Stimulated activated CD4-positive, alpha-beta T cell treated with anti-CD3 and anti-CD28 coated beads, Interleukin-2, amount 100 ng/mL, for 48 hours (primary cell): ENCODE data around the gene CDH4.

Experiments used
- DNase-seq, 2 donors: peaks; one replicate each; pipeline ENCODE4 v3.0.0-alpha.2; 2020

The CDH4 gene

DNA sequence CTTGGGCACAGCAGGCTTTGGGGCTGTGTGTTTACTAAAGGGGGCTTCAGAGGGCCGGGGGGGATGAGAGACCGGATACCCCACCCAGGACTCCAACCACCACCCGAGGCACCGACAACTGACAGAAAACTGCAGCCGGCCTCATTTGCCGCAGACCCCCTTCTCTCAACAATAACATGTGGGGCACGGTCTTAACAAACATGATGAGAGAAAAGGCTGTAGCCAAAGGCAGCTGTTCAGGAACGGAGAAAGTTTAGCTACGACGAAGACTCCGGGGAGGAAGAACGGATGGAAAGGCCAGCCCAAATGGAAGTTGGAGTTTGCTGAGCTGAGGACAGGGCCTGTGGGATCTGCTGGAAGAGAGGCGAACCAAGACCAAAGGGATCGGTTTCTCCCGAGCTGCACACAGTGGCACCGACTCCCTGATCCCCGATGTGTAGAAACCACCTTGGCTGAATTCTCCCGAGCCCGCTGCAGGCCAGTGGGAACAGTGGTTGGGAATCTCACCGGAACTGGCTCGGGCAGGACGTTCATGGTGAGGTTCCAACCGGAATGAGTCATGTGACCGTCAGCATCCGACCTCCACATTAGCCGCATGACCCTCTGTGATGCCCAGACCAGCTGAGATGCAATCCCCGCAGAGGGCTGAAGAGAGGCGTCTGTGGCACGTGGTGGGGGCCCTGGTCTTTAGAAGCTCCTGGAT is 454.3 kb downstream of the CDH4 start:
- DNase-seq: no peak

DNA sequence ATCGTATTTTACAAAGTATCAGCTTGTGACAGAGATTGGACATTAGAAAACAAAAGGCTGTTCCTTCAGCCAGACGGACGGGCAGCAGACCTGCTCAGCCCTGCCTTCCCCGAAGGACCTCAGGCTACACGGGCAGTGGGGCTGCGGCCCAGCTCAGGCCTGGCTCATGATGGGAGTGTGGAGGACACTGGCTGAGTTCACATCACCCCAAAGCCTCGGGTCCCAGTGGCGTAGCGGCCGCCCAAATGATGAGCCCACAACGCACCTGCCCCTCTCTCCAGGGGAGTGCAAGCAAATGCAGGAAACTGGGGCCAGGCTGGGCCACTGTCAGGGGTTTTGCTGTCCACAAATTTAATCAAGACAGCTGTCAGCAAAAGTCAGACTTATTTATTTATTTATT is 456.8 kb downstream of the CDH4 start:
- no peak for DNase-seq

DNA sequence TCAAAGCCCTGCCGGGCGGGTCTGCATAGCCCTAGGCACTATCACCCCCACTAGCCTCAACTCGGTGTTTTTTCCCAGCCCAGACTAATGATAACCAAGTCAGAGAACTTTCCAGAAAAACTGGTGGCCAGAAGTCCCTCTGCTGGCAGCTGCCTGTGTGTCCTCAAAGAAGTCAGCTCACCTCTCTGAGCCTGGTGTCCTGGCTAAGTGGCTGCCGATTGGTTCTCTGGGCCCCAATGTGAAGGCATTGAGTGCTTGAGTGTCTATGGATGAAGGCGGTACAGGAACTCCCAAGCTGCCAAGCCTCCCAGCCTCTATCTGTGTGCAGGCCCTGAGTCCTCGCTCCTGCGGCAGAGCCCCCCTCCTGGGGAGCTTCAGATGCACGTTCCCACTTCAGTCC is 458.0 kb downstream of the CDH4 start:
- no peak for DNase-seq

DNA sequence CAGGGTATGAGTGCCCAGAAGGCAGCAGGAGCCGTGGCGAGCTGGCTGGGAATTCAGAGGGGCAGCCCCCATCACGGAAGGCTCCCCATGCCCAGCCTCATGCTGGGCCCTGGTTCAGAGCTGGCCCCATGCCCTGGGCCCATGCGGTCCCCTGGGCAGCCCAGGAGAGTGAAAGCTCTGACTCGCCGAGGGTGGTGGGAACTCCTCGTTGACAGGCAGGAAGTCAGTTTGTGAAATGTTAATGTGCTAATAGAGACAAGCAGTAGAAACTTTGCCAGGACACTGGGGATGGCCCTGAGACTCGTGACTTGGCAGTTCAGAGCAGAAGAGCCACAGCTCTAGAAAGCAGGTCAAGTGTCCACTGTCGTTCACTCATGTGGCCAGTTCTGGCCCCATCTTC is 460.6 kb downstream of the CDH4 start:
- DNase-seq: no peak

DNA sequence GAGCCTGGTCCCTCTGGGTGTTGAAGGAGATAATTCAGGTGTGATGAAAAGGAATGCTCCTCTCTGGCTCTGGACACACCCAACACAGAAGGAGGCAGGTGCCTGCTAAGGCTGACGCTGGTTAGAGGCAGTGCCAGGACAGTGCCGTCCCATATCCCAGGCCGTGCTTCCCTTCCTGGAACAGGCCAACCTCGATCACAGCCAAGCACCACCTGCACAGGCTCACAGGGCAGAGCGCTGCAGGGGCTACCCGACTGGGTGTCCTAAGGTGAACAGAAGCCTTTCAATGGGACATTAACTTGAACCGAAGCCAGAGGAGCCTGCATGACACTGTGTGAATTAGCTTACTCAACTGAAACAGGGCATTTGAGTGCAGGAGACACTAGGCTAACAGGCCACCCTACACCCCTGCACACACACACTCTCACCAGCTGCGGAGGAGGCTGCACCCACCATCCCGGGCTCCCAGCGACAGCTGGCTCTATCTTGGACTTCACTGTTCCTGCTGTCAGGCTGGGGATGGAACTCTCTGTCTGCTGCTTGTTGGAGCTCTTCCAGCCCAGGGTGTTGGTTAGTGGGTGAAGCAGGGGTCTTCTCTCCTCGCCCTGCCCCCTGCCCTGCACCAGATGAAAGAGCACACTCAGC is 466.4 kb downstream of the CDH4 start:
- DNase-seq: no peak

DNA sequence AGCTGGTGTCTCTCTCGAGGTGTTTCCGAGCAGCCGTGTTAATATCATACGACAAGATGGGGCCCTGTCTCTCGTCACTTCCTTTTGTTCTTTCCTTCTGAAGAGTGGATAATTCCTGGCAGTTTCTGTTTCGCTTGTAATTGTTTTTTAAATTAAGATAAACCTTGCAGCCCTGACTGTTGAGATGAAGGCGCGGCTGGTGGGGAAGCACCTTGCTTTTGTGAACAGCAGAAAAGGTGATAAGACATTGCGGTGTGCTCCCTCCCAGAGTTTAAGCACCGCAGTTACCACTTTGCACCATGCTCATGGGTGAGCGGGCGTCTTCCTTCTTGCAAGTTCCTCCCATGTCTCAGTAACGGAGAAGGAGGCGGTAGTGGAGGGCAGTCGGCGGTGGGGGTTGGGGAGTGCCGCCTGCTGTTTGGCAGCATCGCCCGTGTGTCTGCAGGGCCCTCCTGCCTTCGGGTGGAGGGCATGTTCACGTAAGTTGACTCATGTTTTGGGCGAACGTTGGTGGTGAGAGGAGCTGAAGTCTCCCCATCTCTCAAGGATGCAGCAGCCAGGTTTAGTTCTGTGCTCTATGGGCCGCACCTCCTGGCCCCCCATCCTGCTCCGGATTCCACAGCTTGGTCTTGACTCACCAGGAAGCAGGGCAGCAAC is 467.8 kb downstream of the CDH4 start:
- DNase-seq: peak in 1 of 2 donors; percentile 21

DNA sequence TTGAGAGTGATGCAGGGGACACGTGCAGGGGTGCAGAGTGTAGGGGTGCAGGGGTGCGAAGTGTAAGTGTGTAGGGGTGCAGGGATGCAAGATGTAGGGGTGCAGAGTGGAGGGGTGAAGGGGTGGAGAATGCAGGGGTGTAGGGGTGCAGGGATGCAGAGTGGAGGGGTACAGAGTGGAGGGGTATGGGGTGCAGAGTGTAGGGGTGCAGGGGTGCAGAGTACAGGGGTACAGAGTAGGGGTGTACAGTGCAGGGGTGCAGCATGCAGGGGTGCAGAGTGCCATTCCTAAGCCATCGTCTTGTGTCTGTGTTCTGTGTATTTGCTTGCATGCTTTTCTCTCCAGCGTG is 468.3 kb downstream of the CDH4 start:
- DNase-seq: no peak

DNA sequence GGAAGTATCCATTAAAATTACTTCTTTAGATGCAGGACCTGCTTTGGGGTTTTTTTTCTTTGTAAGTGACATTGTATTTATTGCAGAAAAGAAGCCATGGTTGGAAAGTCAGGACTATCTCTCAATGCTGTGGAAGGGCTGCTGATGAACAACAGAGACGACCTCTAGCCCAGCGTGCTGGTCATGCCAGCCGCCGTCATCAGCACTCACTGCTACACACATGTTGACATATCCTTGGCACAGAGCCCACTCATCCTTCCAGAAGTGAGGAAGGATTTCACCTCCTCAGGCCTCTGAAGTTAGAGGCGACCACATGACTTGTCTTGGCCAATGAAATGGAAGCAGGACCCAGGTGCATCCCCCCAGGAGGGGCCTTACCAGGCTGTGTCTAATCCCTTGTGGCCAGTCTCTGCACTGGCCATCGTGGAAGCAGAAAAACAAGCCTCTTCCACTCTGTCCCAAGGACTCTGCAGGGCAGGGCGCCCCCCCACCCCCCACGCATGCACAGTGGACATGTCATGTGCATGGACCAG is 470.2 kb downstream of the CDH4 start:
- no peak for DNase-seq

DNA sequence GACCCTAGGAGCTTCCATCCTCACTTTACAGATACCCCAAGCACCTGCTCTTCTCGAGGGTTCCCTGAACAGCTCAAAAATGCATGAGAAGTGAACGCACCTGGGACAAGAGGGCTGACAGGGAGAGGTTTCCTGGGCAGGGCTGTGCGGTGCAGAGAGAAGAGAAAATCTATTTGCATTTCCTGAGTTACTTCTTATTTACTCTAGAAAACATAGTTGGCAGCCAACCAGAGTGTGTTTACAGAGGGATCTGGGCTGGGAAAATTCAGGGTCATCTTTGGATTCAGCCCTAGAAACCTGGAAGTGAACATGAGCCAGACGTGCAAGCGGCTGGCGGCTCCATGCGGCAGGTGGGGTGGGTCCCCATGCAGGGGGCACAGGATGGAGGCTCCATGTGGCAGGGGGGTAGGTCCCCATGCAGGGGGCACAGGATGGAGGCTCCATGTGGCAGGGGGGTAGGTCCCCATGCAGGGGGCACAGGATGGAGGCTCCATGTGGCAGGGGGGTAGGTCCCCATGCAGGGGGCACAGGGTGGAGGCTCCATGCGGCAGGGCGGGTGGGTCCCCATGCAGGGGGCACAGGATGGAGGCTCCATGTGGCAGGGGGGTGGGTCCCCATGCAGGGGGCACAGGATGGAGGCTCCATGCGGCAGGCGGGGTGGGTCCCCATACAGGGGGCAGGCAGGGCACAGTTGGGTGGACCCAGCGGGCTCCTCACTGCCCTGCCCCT is 471.6 kb downstream of the CDH4 start:
- no peak for DNase-seq

DNA sequence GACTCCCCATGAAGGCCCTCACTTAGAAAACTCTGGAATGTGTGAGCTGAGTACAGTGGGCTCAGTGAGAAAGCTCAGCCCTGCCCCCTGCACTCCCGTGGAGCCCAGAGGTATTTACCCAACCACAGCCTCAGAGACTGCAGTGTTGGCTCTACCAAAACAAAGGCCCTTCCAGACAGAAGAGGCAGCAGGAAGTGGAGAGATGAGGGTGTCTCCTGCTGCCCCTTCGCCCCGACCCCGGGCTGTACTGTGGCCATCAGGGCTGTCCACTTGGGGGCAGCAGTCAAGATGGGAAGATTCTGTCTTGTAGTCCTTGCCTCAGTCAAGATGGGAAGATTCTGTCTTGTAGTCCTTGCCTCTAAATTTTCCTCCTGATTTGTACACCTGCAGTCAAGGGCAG is 472.3 kb downstream of the CDH4 start:
- no peak for DNase-seq

DNA sequence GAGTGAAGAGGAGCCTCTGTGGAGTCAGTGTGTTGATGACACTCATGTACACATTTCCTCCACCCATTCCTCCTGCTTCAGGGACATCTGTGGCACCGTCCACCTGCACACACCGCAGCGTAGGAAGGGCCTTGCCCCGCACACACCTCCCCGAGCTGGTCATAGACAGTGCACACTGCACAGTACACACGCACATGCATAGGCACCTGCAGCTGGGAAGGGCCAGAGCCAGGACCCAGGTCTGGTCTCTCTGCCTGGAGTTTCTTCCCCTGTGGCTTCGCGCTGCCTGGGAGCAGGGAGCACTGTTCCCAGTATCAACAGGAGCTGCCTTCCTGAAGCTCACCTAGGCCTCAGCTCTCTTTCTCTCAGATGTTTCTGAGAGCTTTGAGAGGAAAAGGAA is 473.1 kb downstream of the CDH4 start:
- DNase-seq: no peak

DNA sequence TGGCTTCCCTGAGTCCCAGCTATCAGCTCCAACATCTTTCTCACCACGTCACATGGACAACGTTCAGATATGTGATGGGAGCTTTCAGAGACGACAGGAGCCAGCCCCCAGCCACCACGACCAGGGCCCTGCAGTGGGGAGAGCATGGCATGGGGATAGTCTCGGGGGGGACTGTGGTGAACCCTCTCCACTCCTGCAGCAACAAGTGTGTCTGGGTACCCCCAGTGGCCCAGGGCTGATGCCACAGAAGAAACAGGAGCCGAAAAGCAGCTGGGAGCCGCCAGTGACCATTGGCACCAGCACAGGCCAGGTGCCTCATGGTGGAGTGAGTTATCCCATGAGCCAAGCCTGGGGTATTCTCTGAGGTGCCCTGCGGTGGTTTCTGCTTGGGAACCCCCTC is 473.9 kb downstream of the CDH4 start:
- DNase-seq: no peak

DNA sequence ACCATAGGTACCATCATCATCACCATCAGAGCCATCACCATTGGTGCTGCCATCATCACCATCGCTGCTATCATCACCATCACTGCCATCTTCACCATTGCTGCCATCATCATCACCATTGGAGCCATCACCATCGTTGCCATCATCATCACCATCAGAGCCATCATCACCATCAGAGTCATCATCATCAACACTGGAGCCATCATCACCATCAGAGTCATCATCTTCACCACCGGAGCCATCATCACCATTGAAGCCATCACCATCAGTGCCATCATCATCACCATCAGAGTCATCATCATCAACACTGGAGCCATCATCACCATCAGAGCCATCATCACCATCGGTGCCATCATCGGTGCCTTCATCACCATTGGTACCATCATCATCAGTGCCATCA is 474.9 kb downstream of the CDH4 start:
- DNase-seq: no peak

DNA sequence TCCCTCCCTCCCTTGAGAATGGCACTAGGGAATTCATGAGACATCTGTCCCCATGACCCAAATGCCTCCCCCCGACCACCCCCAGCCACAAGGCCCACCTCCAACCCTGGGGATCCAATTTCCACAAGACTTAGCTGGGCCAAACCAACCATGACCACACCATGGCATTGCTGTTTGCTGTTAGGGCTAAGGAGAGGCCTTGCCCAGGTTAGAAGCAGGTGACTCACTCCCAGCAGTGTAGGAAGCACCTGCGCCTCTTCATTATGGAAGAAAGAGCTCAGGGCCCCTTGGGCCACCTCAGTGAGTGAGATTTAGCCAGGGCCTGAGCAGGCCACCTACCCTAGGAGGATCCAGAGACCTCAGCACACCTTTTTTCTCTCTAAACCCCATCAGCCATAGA is 475.7 kb downstream of the CDH4 start:
- DNase-seq: no peak

DNA sequence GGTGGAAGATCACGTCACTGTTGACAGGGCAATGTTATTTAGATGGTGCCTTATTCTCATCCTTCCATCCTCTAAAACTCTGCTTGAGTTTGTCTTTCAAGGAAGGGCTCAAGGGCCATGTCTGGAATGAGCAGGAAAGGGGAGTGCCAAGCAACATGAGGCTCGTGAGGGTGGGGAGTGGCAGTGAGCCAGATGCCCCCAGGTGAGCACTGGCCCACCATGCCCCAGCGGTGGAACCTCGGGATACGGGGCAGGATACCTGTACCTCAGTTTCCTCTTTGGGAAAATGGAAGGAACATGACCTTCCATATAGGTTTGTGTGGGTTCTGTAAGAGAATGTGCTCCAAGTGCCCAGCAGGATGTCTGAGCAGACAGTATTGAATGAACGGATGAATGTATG is 476.3 kb downstream of the CDH4 start:
- no peak for DNase-seq

DNA sequence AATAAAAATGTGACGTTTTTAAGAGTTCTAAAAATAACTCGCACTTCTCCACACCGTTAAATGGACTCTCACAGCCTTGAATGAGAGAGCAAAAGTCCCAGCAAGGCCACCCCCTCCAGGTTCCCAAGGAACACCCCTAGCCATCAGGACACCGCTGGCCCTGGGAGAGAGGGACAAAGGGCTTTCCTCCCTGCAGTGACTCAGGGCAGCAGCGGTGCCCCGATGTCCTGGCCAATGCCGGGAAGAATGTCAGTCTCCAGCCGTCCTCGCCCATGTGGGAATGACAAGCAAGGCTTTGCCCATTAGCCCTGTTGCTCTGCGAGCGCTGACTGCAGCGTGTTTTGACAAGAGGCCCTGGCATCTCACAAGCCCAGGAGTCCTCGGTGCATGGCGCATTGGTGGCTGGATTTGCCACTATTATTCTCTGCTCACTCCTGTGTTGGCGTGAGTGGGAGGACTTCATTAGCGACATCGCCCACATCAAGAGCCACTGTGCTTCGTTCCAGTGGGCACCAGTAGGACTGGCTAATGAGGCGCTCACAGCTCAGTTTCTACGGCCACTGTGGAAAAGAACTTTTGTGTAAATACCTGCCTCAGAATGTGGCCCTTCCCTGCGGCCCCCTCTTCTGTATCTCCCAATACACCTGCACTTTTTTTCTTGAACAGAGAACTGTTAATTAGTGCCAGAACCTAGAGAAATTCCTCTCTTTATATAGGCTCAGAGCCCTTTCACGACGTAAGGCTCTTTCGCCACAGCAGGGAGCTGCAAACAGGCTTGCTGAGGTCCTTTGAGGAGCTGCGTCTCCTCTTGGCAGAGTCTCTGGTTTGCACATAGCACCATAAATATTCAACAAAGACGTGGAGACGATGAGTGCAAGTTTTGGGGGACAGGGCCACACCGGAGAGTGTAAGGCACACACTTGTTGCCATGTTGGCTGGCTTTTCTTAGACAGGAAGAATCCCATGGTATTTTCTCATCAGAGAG is 477.0 kb downstream of the CDH4 start:
- DNase-seq: no peak

DNA sequence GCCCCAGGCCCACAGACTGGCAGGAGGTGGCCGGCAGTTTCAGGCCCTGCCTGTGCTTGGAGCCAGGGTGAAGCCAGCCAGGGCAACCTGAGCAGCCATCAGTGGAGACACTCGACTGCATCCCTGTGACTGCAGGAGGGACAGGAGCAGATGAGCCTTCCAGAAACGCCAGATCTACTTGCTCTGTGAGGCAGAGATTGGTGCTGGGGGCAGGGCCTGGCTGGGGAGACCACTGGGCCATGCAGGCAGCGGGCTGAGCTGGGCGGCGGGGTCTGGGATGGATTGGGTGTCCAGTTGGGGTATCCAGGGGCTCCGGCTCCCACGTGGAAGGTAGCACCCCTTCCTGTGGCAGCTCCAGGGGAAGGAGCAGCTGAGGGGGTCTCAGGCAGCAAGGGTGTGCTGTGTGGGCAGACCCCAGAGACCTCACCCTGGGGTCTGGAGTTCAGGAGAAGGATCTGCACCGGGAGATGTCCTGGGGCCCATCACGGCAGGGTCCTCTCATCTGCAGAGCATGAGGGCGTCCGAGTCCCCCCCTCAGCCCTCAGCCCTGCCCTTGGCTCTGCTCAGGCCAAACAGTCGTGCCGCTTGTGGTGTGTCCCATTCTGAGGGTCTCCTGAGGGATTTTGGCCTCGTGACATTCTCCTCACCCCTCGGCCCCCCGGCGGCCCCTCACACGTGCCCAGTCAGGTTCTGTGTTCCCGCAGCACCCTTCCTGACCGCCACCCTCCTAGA is 478.7 kb downstream of the CDH4 start:
- no peak for DNase-seq

DNA sequence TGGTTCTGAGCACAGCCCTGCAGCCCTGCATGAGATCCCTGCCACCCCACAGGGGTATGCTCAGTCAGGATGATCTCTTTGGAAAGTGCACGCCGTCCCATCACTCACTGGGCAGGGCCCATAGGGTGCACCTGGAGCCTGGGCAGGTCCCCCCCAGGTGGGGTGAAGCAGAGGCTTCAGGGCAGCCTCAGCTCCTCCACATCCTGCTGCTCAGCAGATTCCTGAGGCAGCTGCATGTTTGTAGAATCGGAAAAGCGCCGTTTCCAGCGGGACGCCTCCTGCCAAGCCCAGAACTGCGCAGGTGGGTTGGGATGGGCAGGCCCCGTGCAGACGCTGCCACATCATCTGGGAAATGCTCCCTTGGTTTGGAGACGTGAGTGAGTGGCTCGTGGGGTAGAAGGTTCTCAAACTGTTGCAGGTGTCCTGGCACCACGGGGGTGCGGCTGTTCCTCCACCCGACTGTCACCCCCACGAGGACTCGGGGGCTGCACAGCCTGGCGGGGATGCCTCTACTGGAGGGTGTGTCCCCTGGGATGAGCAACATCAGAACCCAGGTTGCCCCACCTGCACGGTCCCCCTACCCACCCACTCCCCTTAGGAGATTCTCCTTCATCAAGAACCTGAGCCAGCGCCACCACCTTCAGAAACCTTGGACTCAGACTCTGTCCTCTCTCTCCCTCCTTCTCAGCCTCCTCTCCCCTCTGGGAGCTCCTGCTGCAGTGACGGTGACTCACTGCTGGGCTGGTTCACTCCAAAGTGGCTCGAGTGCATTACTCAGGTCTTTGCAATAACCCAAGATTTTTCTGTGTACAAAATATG is 479.5 kb downstream of the CDH4 start:
- DNase-seq: no peak

DNA sequence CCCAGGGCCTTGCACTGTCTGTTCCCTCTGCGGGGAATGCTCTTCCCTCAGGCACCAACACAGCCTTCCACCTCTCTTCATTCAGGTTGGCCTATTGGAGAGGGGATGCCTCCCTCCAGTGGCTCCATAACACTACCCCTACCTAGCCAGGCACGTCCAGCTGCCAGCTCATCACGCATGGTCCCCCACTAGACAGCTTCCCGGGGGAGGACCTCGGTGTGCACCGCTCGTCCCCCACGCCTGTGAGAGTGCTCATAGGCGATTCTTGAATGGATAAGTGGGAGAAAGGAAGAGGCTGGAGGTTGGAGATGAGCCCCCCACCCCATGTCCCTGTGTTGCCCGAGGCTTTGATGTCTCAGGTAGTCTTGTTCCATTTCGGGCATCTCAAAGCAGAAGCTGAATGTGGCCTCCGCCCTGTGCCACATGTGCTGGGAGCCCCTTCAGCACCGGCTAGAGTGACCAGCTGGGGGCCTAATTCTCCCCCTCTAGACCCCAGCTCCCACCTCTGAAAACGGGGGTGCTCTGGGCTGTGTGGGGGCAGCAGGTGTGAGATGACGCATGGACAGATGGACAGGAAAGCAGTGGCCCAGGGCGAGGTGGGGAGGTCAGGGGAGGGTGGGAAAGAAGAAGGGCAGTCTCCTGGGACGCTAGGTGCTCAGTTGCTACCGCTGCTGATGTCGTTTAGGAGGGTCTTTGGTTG is 480.6 kb downstream of the CDH4 start:
- no peak for DNase-seq

DNA sequence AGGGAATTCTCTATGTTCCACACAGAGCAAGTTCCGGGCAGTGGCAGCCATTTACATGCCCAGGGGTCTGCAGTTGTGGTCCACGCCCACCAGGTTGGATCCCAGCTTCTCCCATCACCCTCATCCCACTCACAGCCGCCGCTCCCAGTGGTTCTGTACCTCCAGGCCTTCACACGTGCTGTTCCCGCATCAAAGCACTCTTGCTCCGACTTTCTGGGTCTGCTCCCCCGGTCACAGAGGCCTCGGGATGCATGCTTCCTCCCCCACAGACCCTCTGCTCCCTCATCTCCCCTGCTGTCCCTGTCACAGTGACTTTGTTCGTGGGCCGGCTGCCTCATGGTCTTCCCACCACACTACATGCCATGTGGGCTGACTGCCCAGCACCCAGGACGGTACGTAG is 481.2 kb downstream of the CDH4 start:
- DNase-seq: no peak
